Stimulated activated CD8-positive, alpha-beta memory T cell treated with anti-CD3 and anti-CD28 coated beads, Interleukin-12 subunit alpha, Interleukin-12 subunit beta, amount 100 ng/mL, for 24 hours (primary cell): ENCODE data around the gene ACSM2B.
"Not testable (repeated sequence)": the region's sequence is repeated elsewhere in the genome, so short reads cannot be mapped to it uniquely, and the experiment has no call there.

Source experiments
- DNase-seq: peaks from one replicate; pipeline ENCODE4 v3.0.0-alpha.2; 2020; ENCODE audit errors: extremely low read depth

The ACSM2B gene

GRCh38 chr16:20576145-20576544 lies at the start of gene ACSM2B:
Gene ACSM2B (minus strand): TSS chr16:20576367. CDS start chr16:20564845, 11,522 bp downstream.
- DNase-seq = not testable (repeated sequence)

- DNase-seq = no peak
These were observed 49.0 kb upstream of the ACSM2B start for GRCh38 chr16:20624882-20625807.

- DNase-seq = no peak
These were observed 48.0 kb upstream of the ACSM2B start for GRCh38 chr16:20624205-20624604.

- DNase-seq = no peak
These were observed 46.3 kb upstream of the ACSM2B start for GRCh38 chr16:20622498-20622870.

- no peak for DNase-seq
These were observed 45.2 kb upstream of the ACSM2B start for GRCh38 chr16:20621406-20621805.

GRCh38 chr16:20620770-20621169 lies 44.6 kb upstream of the ACSM2B start:
- DNase-seq = no peak

GRCh38 chr16:20620003-20620402 lies 43.8 kb upstream of the ACSM2B start:
- DNase-seq = no peak

- no peak for DNase-seq
These were observed 41.1 kb upstream of the ACSM2B start for GRCh38 chr16:20617271-20617670.

- no peak for DNase-seq
These were observed 38.3 kb upstream of the ACSM2B start for GRCh38 chr16:20614186-20615141.

- DNase-seq = no peak
These were observed 37.5 kb upstream of the ACSM2B start for GRCh38 chr16:20613481-20614185.

GRCh38 chr16:20612551-20613480 lies 36.6 kb upstream of the ACSM2B start:
- DNase-seq = no peak

- no peak for DNase-seq
These were observed 35.9 kb upstream of the ACSM2B start for GRCh38 chr16:20611975-20612481.

- DNase-seq = no peak
These were observed 35.3 kb upstream of the ACSM2B start for GRCh38 chr16:20611350-20611902.

- DNase-seq = no peak
These were observed 34.8 kb upstream of the ACSM2B start for GRCh38 chr16:20610892-20611349.

- no peak for DNase-seq
These were observed 34.2 kb upstream of the ACSM2B start for GRCh38 chr16:20610211-20610891.

- DNase-seq = not testable (repeated sequence)
These were observed 26.0 kb upstream of the ACSM2B start for GRCh38 chr16:20602205-20602604.

GRCh38 chr16:20599475-20599874 lies 23.3 kb upstream of the ACSM2B start:
- not testable (repeated sequence) for DNase-seq

- no peak for DNase-seq
These were observed 22.8 kb upstream of the ACSM2B start for GRCh38 chr16:20598832-20599469.

- not testable (repeated sequence) for DNase-seq
These were observed 19.5 kb upstream of the ACSM2B start for GRCh38 chr16:20595694-20596093.
